Measurements from ENCODE around the gene GRK1. TPM values are rescaled to one million over a fixed set of nuclear protein-coding genes. Genes with fewer than 3 reads are reported as not detected.
"Not testable (repeated sequence)": the region's sequence is repeated elsewhere in the genome, so short reads cannot be mapped to it uniquely, and the experiment has no call there.

The GRK1 gene
- total RNA-seq, 1 experiment from 2014 or later: not detected

DNA sequence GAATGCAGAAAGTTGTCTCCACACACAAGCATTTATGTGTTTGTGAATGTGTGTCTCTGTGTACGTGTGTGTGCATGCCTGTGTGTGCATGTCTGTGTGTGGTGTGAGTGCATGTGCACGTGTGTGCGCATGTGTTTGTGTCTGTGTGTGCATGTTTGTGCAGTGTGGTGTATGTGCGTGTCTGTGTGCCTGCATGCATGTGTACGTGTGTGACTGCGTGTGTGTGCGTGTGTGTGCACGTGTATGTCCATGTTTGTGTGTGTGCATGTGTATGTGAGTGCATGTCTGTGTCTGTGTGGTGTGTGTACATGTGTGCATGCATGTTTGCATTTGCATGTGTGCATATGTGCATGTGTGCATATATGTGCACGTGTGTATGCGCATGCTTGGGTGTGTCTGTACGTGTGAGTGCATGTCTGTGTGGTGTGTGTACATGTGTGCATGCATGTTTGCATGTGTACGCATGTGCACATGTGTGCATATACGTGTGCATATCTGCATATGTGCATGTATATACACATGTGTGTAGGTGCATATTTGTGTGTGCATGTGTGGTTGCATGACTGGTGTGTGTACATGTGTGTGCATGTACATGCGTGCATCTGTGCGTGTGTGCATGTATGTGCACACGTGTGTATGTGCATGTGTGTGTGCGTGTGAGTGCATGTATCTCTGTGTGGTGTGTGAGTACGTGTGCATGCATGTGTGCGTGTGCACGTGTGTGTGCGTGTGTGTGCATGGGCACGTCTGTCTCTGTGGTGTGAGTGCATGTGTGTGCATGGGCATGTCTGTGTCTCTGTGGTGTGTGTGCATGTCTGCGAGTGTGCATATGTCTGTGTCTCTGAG lies 83.8 kb downstream of the GRK1 start:
- H3K79me2 ChIP-seq (ENCODE audit: low read depth): no peaks in the 10 kb centered on the region
- peaks cover 58% of the 10 kb centered on the region for H3K27me3 ChIP-seq (ENCODE audit: insufficient read depth, low read depth)
- H3K36me3 ChIP-seq (ENCODE audit: low read depth): no peaks in the 10 kb centered on the region
- no peaks in the 10 kb centered on the region for H3K9me2 ChIP-seq (ENCODE audit: insufficient read depth)
- intact Hi-C loops (cut with micrococcal nuclease; ENCODE audit: unreplicated experiment): no loop called here
- H3K4me3 ChIP-seq: no peak overlapping the region
- no peak overlapping the region for H3K27ac ChIP-seq
- ChIA-PET CTCF (no interaction called here), POLR2A (ENCODE audit: unreplicated experiment) (no interaction called here)
- BruUV-seq (replicated peaks): no TSS peak
- TF ChIP-seq EZH2 (IDR thresholded peaks at IDR 0.05; ENCODE audit: low read depth): no peak
- TF ChIP-seq, protein P1, sequence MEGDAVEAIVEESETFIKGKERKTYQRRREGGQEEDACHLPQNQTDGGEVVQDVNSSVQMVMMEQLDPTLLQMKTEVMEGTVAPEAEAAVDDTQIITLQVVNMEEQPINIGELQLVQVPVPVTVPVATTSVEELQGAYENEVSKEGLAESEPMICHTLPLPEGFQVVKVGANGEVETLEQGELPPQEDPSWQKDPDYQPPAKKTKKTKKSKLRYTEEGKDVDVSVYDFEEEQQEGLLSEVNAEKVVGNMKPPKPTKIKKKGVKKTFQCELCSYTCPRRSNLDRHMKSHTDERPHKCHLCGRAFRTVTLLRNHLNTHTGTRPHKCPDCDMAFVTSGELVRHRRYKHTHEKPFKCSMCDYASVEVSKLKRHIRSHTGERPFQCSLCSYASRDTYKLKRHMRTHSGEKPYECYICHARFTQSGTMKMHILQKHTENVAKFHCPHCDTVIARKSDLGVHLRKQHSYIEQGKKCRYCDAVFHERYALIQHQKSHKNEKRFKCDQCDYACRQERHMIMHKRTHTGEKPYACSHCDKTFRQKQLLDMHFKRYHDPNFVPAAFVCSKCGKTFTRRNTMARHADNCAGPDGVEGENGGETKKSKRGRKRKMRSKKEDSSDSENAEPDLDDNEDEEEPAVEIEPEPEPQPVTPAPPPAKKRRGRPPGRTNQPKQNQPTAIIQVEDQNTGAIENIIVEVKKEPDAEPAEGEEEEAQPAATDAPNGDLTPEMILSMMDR (conservative IDR thresholded peaks at IDR 0.05): no peak
- H3K4me2 ChIP-seq: no peak overlapping the region
- no peaks in the 10 kb centered on the region for H3K9me3 ChIP-seq (ENCODE audit: insufficient read depth, low read depth)
- H4K20me1 ChIP-seq (ENCODE audit: insufficient read depth): no peaks in the 10 kb centered on the region
- H3K4me1 ChIP-seq (replicated peaks; ENCODE audit: insufficient read depth): no peaks in the 10 kb centered on the region
- H3F3A ChIP-seq (ENCODE audit: insufficient read depth, low read depth): peaks cover 24% of the 10 kb centered on the region
- DNase-seq: no peak
- no peak overlapping the region for H2AFZ ChIP-seq

DNA sequence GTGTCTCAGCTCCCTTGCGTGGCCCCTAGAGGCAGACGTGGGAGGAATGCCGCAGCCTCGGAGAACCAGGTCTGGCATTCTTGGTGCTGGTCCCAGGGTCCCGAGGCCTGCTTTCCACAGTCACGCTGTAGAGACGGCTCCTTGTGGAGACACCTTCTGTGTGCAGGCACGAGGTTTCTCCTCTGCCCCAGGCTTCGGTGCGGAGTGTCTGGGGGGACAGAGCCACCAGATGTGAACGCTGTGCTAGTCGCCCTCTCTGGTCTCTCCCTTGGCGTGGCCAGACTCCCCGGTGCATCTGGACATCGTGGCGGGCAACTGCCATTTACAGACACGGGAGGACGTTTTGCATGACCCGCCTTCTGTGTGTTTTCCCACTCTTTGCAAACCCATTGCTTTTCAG lies 84.5 kb downstream of the GRK1 start:
- intact Hi-C loops (cut with micrococcal nuclease; ENCODE audit: unreplicated experiment): no loop called here
- H3K4me1 ChIP-seq (replicated peaks; ENCODE audit: insufficient read depth): peaks cover under 1% of the 10 kb centered on the region
- DNase-seq: no peak
- POLR2A ChIA-PET (ENCODE audit: unreplicated experiment): no interaction called here
- no peaks in the 10 kb centered on the region for H3K9me2 ChIP-seq (ENCODE audit: insufficient read depth)
- no peak overlapping the region for H2AFZ ChIP-seq
- H3K36me3 ChIP-seq (ENCODE audit: low read depth): no peaks in the 10 kb centered on the region
- CTCF ChIA-PET: no interaction called here
- no peak overlapping the region for H3K4me3 ChIP-seq
- H3K27ac ChIP-seq: no peak overlapping the region
- peaks cover 22% of the 10 kb centered on the region for H3F3A ChIP-seq (ENCODE audit: insufficient read depth, low read depth)
- BruUV-seq (replicated peaks): no TSS peak
- peaks cover 58% of the 10 kb centered on the region for H3K27me3 ChIP-seq (ENCODE audit: insufficient read depth, low read depth)
- no peak overlapping the region for H3K4me2 ChIP-seq
- H3K79me2 ChIP-seq (ENCODE audit: low read depth): no peaks in the 10 kb centered on the region
- H3K9me3 ChIP-seq (ENCODE audit: insufficient read depth, low read depth): no peaks in the 10 kb centered on the region
- no peaks in the 10 kb centered on the region for H4K20me1 ChIP-seq (ENCODE audit: insufficient read depth)
- TF ChIP-seq EZH2 (IDR thresholded peaks at IDR 0.05; ENCODE audit: low read depth): no peak
- TF ChIP-seq, protein P1 (conservative IDR thresholded peaks at IDR 0.05): no peak

DNA sequence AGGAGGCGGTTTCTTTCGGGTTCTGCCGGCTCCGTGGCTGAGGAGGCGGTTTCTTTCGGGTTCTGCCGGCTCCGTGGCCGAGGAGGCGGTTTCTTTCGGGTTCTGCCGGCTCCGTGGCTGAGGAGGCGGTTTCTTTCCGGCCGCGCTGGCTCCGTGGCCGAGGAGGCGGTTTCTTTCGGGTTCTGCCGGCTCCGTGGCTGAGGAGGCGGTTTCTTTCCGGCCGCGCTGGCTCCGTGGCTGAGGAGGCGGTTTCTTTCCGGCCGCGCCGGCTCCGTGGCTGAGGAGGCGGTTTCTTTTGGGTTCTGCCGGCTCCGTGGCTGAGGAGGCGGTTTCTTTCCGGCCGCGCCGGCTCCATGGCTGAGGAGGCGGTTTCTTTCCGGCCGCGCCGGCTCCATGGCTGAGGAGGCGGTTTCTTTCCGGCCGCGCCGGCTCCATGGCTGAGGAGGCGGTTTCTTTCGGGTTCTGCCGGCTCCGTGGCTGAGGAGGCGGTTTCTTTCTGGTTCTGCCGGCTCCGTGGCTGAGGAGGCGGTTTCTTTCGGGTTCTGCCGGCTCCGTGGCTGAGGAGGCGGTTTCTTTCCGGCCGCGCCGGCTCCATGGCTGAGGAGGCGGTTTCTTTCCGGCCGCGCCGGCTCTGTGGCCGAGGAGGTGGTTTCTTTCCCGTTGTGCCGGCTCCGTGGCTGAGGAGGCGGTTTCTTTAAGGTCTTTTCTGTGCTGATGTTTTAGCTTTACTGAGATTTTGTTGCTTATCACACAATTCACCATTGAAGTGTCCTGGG lies 85.4 kb downstream of the GRK1 start:
- BruUV-seq (replicated peaks); POLR2A ChIA-PET (ENCODE audit: unreplicated experiment); DNase-seq: not testable (repeated sequence)

More for the DNA sequence above, 85.4 kb downstream of the GRK1 start:
- H2AFZ ChIP-seq; H3K79me2 ChIP-seq (ENCODE audit: low read depth); H3K9me2 ChIP-seq (ENCODE audit: insufficient read depth); intact Hi-C loops (cut with micrococcal nuclease; ENCODE audit: unreplicated experiment); H4K20me1 ChIP-seq (ENCODE audit: insufficient read depth); H3K27ac ChIP-seq; H3K4me2 ChIP-seq; H3K9me3 ChIP-seq (ENCODE audit: insufficient read depth, low read depth); H3K4me1 ChIP-seq (replicated peaks; ENCODE audit: insufficient read depth); H3K4me3 ChIP-seq; H3K36me3 ChIP-seq (ENCODE audit: low read depth): not testable (repeated sequence)
- peaks cover 50% of the 10 kb centered on the region for H3K27me3 ChIP-seq (ENCODE audit: insufficient read depth, low read depth)
- CTCF ChIA-PET: interaction anchor here (0.6 kb wide), 1 partner anchor 389 kb away, joined by 3 read pairs; no protein-coding TSS in a partner anchor
- peaks cover 31% of the 10 kb centered on the region for H3F3A ChIP-seq (ENCODE audit: insufficient read depth, low read depth)
